ENCODE data around the gene FOXN1.
"Not testable (repeated sequence)": the region's sequence is repeated elsewhere in the genome, so short reads cannot be mapped to it uniquely, and the experiment has no call there.

FOXN1 gene

DNA sequence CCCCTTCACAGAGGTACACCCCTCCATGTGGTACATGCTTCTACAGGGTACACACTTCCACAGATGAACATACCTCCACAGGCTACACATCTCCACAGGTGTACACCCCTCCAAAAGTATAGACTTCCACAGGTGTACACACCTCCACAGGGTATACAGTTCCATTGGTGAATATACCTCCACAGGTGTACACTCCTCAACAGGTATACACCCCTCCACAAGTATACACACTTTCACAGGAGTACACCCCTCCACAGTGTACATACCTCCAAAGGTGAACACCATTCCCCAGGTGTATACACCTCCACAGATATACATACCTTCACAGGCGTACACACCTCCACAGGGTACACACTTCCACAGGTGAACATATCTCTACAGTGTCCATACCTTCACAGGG lies 9.4 kb downstream of the FOXN1 start:
- no peak for TF ChIP-seq CTCF (IDR thresholded peaks at IDR 0.05; ENCODE audit: low read depth, low read length)
- no peak for DNase-seq (ENCODE audit: extremely low read depth, low read depth)

DNA sequence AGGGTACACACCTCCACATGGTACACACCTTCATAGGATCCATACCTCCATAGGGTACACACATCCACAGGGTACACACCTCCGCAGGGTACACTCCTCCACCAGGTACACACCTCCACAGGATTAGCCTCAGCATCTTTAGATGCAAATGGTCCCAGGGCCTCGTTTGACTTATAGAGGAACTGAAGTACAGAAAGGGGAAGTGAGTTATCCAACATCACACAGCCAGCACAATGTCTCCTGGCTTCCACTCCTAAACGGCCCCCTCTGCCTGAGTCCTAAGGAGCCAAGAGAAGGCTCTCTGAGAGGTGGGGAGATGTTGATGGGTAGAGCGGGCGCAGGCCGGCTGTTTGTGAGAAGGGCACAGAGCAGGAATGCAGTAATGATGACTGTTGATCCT lies 12.0 kb downstream of the FOXN1 start:
- no peak for DNase-seq (ENCODE audit: extremely low read depth, low read depth)
- no peak for TF ChIP-seq CTCF (IDR thresholded peaks at IDR 0.05; ENCODE audit: low read depth, low read length)

- no peak for TF ChIP-seq CTCF (IDR thresholded peaks at IDR 0.05; ENCODE audit: low read depth, low read length)
- DNase-seq (ENCODE audit: extremely low read depth, low read depth), result no peak
Observed at GRCh38 chr17:28518578-28518977, 12.4 kb downstream of the FOXN1 start.

GRCh38 chr17:28519236-28519635 lies 13.1 kb downstream of the FOXN1 start:
- DNase-seq (ENCODE audit: extremely low read depth, low read depth), result no peak
- no peak for TF ChIP-seq CTCF (IDR thresholded peaks at IDR 0.05; ENCODE audit: low read depth, low read length)

DNA sequence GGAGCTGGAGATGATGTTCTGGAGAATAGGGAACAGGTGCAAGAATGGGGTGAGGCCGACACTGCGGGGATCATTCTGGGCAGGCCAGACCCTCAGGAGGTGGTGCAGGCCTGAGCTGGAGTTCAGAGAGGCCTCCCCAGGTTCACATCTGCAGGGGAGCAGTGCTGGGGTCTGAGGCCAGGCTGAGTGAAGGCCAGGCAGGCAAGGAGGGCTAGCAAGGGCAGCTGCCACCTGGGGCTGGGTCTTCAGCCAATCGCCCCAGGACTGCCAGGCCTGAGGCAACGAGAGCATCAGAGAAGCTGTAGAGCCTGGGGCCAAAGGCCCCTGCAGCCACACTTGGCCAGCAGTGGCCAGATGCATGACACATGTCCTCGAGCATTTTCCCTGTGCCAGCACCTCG lies 14.5 kb downstream of the FOXN1 start:
- no peak for TF ChIP-seq CTCF (IDR thresholded peaks at IDR 0.05; ENCODE audit: low read depth, low read length)

DNA sequence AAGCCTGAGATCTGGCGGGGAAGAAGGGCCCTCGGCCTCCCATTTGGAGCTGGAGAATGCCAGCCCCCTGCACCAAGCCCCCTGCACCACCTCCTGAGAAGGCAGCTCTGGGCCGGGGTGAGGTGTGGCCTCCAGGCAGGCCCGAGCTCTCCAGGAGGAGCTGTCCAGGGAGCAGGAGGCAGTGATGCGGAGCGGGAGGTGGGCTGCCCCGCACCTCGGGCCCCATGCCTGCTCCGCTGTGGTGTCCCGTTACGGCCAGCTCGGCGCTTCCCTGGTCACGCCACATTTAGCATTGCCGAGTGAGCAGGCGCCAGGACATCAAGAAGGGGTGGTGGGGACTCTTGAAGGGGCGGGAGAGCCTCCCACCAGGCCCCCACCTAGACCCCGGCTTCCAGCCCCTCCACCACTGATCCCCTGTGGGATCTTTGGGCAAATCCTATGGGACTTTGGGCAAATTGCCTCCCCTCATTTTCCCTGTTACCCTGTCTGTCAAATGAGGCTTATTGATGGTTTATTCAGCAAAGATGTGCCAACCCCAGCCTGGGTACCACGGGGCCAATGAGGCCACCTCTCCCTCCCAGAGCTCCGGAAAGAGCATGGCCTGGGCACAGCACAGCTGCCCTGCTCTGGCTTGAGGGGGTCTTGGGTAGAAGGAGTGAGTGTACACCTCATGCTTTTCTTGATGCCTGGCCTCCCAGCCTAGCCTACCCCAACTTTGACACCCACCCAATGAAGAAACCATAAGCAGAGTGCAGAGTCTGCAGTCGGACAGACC lies 15.3 kb downstream of the FOXN1 start:
- DNase-seq (ENCODE audit: extremely low read depth, low read depth), result no peak
- TF ChIP-seq CTCF (IDR thresholded peaks at IDR 0.05; ENCODE audit: low read depth, low read length), result no peak

More for the DNA sequence above, 14.5 kb downstream of the FOXN1 start:
- no peak for DNase-seq (ENCODE audit: extremely low read depth, low read depth)

GRCh38 chr17:28522281-28522680 lies 16.1 kb downstream of the FOXN1 start:
- DNase-seq (ENCODE audit: extremely low read depth, low read depth), result not testable (repeated sequence)

GRCh38 chr17:28523186-28523585 lies 17.0 kb downstream of the FOXN1 start:
- no peak for TF ChIP-seq CTCF (IDR thresholded peaks at IDR 0.05; ENCODE audit: low read depth, low read length)
- no peak for DNase-seq (ENCODE audit: extremely low read depth, low read depth)
